ENCODE results near the gene GALNT1. TPM values are rescaled to one million over a fixed set of nuclear protein-coding genes. Genes with fewer than 3 reads are reported as not detected.

Gene GALNT1
- total and polyA plus RNA-seq, 10 donors = 13.9 to 67.1 (median 49.9) TPM

DNA sequence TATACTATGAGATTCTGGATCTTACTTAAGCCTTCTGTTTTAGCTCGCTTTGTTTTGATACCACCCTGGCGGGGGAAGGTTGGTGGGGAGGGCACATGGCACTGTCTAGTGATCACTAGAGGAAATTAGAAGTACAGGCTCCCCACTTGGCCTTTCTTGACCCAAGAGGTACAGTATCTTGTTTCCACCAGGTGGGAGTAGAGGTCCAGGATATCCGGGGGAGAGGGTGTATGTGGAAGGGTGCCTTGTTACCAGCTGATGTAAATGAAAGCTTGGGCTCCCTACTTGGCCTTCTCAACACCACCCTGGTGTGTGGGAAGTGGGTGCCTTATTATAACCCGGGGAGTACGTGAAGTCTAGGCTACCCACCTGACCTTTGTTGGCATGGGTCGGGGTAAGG is 7.5 kb downstream of the GALNT1 start:
- DNase-seq = no peak
- TF ChIP-seq POLR2AphosphoS5 (IDR thresholded peaks at IDR 0.05) = no peak
- TF ChIP-seq, protein P1, sequence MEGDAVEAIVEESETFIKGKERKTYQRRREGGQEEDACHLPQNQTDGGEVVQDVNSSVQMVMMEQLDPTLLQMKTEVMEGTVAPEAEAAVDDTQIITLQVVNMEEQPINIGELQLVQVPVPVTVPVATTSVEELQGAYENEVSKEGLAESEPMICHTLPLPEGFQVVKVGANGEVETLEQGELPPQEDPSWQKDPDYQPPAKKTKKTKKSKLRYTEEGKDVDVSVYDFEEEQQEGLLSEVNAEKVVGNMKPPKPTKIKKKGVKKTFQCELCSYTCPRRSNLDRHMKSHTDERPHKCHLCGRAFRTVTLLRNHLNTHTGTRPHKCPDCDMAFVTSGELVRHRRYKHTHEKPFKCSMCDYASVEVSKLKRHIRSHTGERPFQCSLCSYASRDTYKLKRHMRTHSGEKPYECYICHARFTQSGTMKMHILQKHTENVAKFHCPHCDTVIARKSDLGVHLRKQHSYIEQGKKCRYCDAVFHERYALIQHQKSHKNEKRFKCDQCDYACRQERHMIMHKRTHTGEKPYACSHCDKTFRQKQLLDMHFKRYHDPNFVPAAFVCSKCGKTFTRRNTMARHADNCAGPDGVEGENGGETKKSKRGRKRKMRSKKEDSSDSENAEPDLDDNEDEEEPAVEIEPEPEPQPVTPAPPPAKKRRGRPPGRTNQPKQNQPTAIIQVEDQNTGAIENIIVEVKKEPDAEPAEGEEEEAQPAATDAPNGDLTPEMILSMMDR (IDR thresholded peaks at IDR 0.05 in 8 of 11, conservative IDR thresholded peaks at IDR 0.05 in 3 of 11) = peak in 7 of 11 experiments; percentile 17 to 39 (median 26)
- intact Hi-C loops (cut with DNase I; ENCODE audit: low total_unique reads) = loop anchor here (10.0 kb wide), 1 partner anchor 184 kb away; no protein-coding TSS in a partner anchor

GRCh38 chr18:35589546-35589945 is 8.0 kb downstream of the GALNT1 start:
- Histone ChIP-seq H3K27ac (no peak overlapping the region), H3K27me3 (replicated peaks in 1 of 7) (no peaks in the 10 kb centered on the region), H3K4me1 (peaks cover 0 to 46% (median 27%) of the 10 kb centered on the region in 6 donors), H3K36me3 (no peaks in the 10 kb centered on the region), H3K9me3 (peaks cover 0 to 22% (median 14%) of the 10 kb centered on the region in 8 donors), H3K4me3 (no peak overlapping the region)
- intact Hi-C loops (cut with DNase I; ENCODE audit: low total_unique reads) = loop anchor here (10.0 kb wide), 1 partner anchor 185 kb away; no protein-coding TSS in a partner anchor
- 91 to 98% (median 96%) methylated on average over 1 of the region's 1 CpG for WGBS, 5 donors
- TF ChIP-seq POLR2A (IDR thresholded peaks at IDR 0.05) (no peak), POLR2AphosphoS5 (IDR thresholded peaks at IDR 0.05) (no peak)
- TF ChIP-seq, protein P1 (IDR thresholded peaks at IDR 0.05 in 8 of 11, conservative IDR thresholded peaks at IDR 0.05 in 3 of 11) = no peak
- DNase-seq = no peak

More for the DNA sequence above, 7.5 kb downstream of the GALNT1 start:
- H3K27me3 ChIP-seq (replicated peaks in 1 of 7) = no peaks in the 10 kb centered on the region
- no peak overlapping the region for H3K27ac ChIP-seq
- 79 to 86% (median 81%) methylated on average over 6 of the region's 6 CpGs for WGBS, 5 donors
- H3K9me3 ChIP-seq = peaks cover 0 to 22% (median 14%) of the 10 kb centered on the region in 8 donors
- H3K4me1 ChIP-seq = peaks cover 0 to 51% (median 24%) of the 10 kb centered on the region in 6 donors
- no peak overlapping the region for H3K4me3 ChIP-seq
- no peaks in the 10 kb centered on the region for H3K36me3 ChIP-seq

- TF ChIP-seq POLR2AphosphoS5 (IDR thresholded peaks at IDR 0.05) (no peak), POLR2A (IDR thresholded peaks at IDR 0.05) (no peak)
- TF ChIP-seq, protein P1 (IDR thresholded peaks at IDR 0.05 in 8 of 11, conservative IDR thresholded peaks at IDR 0.05 in 3 of 11) = no peak
- H3K4me3 ChIP-seq = no peak overlapping the region
- no peaks in the 10 kb centered on the region for H3K36me3 ChIP-seq
- DNase-seq = no peak
- peaks cover 0 to 53% (median 33%) of the 10 kb centered on the region in 6 donors for H3K4me1 ChIP-seq
- H3K9me3 ChIP-seq = peaks cover 0 to 16% (median 14%) of the 10 kb centered on the region in 8 donors
- no peak overlapping the region for H3K27ac ChIP-seq
- no peaks in the 10 kb centered on the region for H3K27me3 ChIP-seq (replicated peaks in 1 of 7)
- intact Hi-C loops (cut with DNase I; ENCODE audit: low total_unique reads) = no loop called here
- 79 to 90% (median 87%) methylated on average over 1 of the region's 1 CpG for WGBS, 5 donors
Observed at GRCh38 chr18:35590935-35591334, 9.4 kb downstream of the GALNT1 start.

GRCh38 chr18:35592298-35592697 is 10.8 kb downstream of the GALNT1 start:
- no peaks in the 10 kb centered on the region for H3K27me3 ChIP-seq (replicated peaks in 1 of 7)
- H3K4me1 ChIP-seq = peaks cover 0 to 56% (median 33%) of the 10 kb centered on the region in 6 donors
- TF ChIP-seq POLR2AphosphoS5 (IDR thresholded peaks at IDR 0.05) = peak in 1 of 3 donors; percentile 45
- TF ChIP-seq, protein P1 (IDR thresholded peaks at IDR 0.05 in 8 of 11, conservative IDR thresholded peaks at IDR 0.05 in 3 of 11) = no peak
- TF ChIP-seq POLR2A (IDR thresholded peaks at IDR 0.05) = no peak
- no peak for DNase-seq
- H3K9me3 ChIP-seq = peaks cover 0 to 14% (median 13%) of the 10 kb centered on the region in 8 donors
- peak overlapping the region in 2 of 8 donors; percentile 2 to 24 for H3K27ac ChIP-seq
- intact Hi-C loops (cut with DNase I; ENCODE audit: low total_unique reads) = no loop called here
- H3K36me3 ChIP-seq = no peaks in the 10 kb centered on the region
- H3K4me3 ChIP-seq = no peak overlapping the region
